Endothelial cell of umbilical vein (primary cell): ENCODE measurements around the gene CACNA2D3. TPM values are rescaled to one million over a fixed set of nuclear protein-coding genes. Genes with fewer than 3 reads are reported as not detected.

Source experiments
- BruUV-seq: library from RNA; stranded (reverse); fragments of 400-500 nt; replicated peaks from 2 replicates; lab custom pipeline; 2021; lab: Mats Ljungman, UMichigan
- CTCF ChIA-PET: fragments of 300-600, 350-600 bp; sonication (Branson Sonifier 250); formaldehyde crosslinking; loops from one replicate; lab custom pipeline; 2021; ENCODE audit warnings: antibody characterized with exemption, inconsistent platforms; lab: Charles Lee
- POLR2A ChIA-PET: fragments of 300-600, 350-600 bp; sonication (Branson Sonifier 250); formaldehyde crosslinking; loops from one replicate; lab custom pipeline; 2021; ENCODE audit warnings: antibody characterized with exemption, inconsistent platforms; lab: Charles Lee
- DNase-seq: peaks from one replicate; pipeline ENCODE4 v3.0.0-alpha.2; 2011; ENCODE audit warnings: low read depth, low spot score
- FAIRE-seq: peaks from 2 replicates; lab custom pipeline; 2011; peaks lifted over from hg19 to GRCh38; lab: Jason Lieb, UNC
- H2AFZ ChIP-seq: 2 replicates; pipeline ENCODE4 v1.6.0; 2012; ENCODE audit warnings: low read depth, low read length, control low read depth, inconsistent platforms
- H3K27ac ChIP-seq: 2 replicates; pipeline ENCODE4 v1.5.1; 2011; ENCODE audit warnings: low read depth, mild to moderate bottlenecking, control low read depth, low read length, moderate library complexity; ENCODE audit not compliant: insufficient read depth
- H3K27me3 ChIP-seq, 2 experiments: 2 replicates each; pipeline versions ENCODE4 v1.6.0 to v1.6.1; 2011; ENCODE audit warnings: low read length in 2 of 2, mixed read lengths in 1 of 2; ENCODE audit not compliant: control insufficient read depth in 2 of 2, insufficient read depth in 2 of 2
- H3K36me3 ChIP-seq, 2 experiments: 2 replicates in 1 of 2; 3 replicates in 1 of 2; pipeline ENCODE4 v1.5.1; 2011; ENCODE audit warnings: low read length in 2 of 2, mild to moderate bottlenecking in 1 of 2, moderate library complexity in 1 of 2; ENCODE audit not compliant: control insufficient read depth in 2 of 2, insufficient read depth in 2 of 2; ENCODE audit errors: extremely low read depth in 1 of 2
- H3K4me1 ChIP-seq: 3 replicates; pipeline ENCODE4 v1.5.1; 2011; ENCODE audit warnings: mild to moderate bottlenecking, low read length; ENCODE audit not compliant: control insufficient read depth, insufficient read depth; ENCODE audit errors: extremely low read depth
- H3K4me2 ChIP-seq: 2 replicates; pipeline ENCODE4 v1.6.1; 2011; ENCODE audit warnings: low read length, control low read depth, mixed read lengths; ENCODE audit not compliant: insufficient read depth
- H3K4me3 ChIP-seq, 3 experiments: fragments of 200-600 bp in 1 of 3; sonication (generic), shearing (Covaris generic) in 1 of 3; replicated peaks in 1 of 3; 2 replicates each; pipeline ENCODE4 v1.5.1; 2011 to 2016; ENCODE audit warnings: control low read depth in 3 of 3, low read length in 3 of 3, mild to moderate bottlenecking in 2 of 3, inconsistent platforms in 1 of 3, low read depth in 1 of 3, moderate library complexity in 1 of 3; ENCODE audit not compliant: insufficient read depth in 1 of 3
- H3K79me2 ChIP-seq: 2 replicates; pipeline ENCODE4 v1.6.0; 2012; ENCODE audit warnings: low read length, inconsistent platforms; ENCODE audit not compliant: control insufficient read depth, insufficient read depth
- H3K9ac ChIP-seq: replicated peaks from 2 replicates; pipeline ENCODE3; 2011; ENCODE audit warnings: low read length, control low read depth; ENCODE audit not compliant: insufficient read depth; ENCODE audit errors: extremely low read depth
- H3K9me1 ChIP-seq: replicated peaks from 3 replicates; pipeline ENCODE4 v1.6.0; 2011; ENCODE audit warnings: mild to moderate bottlenecking, low read length; ENCODE audit not compliant: control insufficient read depth, insufficient read depth; ENCODE audit errors: extremely low read depth
- H3K9me3 ChIP-seq: replicated peaks from 2 replicates; pipeline ENCODE4 v1.5.1; 2012; ENCODE audit warnings: low read length, inconsistent platforms; ENCODE audit not compliant: control insufficient read depth, insufficient read depth
- H4K20me1 ChIP-seq: replicated peaks from 2 replicates; pipeline ENCODE3; 2011; ENCODE audit warnings: mild to moderate bottlenecking, low read length; ENCODE audit not compliant: control insufficient read depth, insufficient read depth; ENCODE audit errors: extremely low read depth
- CTCF ChIP-seq, 2 donors: IDR thresholded peaks; 1 replicate in 1 of 2; 2 replicates in 1 of 2; pipeline ENCODE4 v1.5.1; 2011; ENCODE audit warnings: low read length in 2 of 2, mild to moderate bottlenecking in 2 of 2, moderate library complexity in 2 of 2, control low read depth in 1 of 2, inconsistent platforms in 1 of 2, low read depth in 1 of 2; ENCODE audit not compliant: insufficient read depth in 1 of 2; ENCODE audit errors: extremely low read depth in 1 of 2
- EZH2 ChIP-seq: IDR thresholded peaks from 2 replicates; pipeline ENCODE4 v1.6.1; 2012; ENCODE audit warnings: borderline replicate concordance, low read depth, mild to moderate bottlenecking, moderate library complexity, low read length, inconsistent platforms; ENCODE audit not compliant: severe bottlenecking
- FOS ChIP-seq: IDR thresholded peaks from 2 replicates; pipeline ENCODE4 v1.6.1; 2011; ENCODE audit warnings: mild to moderate bottlenecking, low read length, moderate library complexity, borderline replicate concordance; ENCODE audit not compliant: insufficient read depth
- GATA2 ChIP-seq: IDR thresholded peaks from 2 replicates; pipeline ENCODE4 v1.7.0; 2011; ENCODE audit warnings: low read depth, mild to moderate bottlenecking, moderate library complexity, mixed read lengths, low read length; ENCODE audit not compliant: insufficient read length, insufficient read depth
- JUN ChIP-seq: IDR thresholded peaks from 2 replicates; pipeline ENCODE4 v1.6.1; 2011; ENCODE audit warnings: borderline replicate concordance, low read depth; ENCODE audit not compliant: insufficient read length, insufficient read depth
- MAX ChIP-seq: IDR thresholded peaks from 2 replicates; pipeline ENCODE4 v1.6.1; 2011; ENCODE audit not compliant: insufficient read depth, insufficient read length
- MYC ChIP-seq: IDR thresholded peaks from one replicate; pipeline ENCODE4 v1.6.1; 2011; ENCODE audit warnings: mild to moderate bottlenecking, low read depth, low read length
- POLR2A ChIP-seq: IDR thresholded peaks from 2 replicates; pipeline ENCODE4 v1.6.1; 2012; ENCODE audit warnings: low read depth, mild to moderate bottlenecking, control low read depth, low read length
- POLR2AphosphoS5 ChIP-seq: IDR thresholded peaks from 2 replicates; pipeline ENCODE4 v1.6.1; 2012; ENCODE audit warnings: low read depth, mild to moderate bottlenecking, control low read depth, low read length, moderate library complexity; ENCODE audit not compliant: insufficient read depth
- dilution Hi-C: fragments of 300-500 bp; cut with MboI; formaldehyde crosslinking; loops from one replicate; pipeline ENCODE4 v1.15.0; 2019; ENCODE audit warnings: low sequenced_read_pairs; ENCODE audit not compliant: extremely low pct_ligation_motif_present
- intact Hi-C: fragments of 100-400 bp; cut with micrococcal nuclease; formaldehyde crosslinking; loops from one replicate; pipeline ENCODE4 v1.10.0; 2022
- polyA plus RNA-seq, 4 experiments: library from polyadenylated mRNA; depleted of rRNA in 3 of 4; stranded (reverse) in 3 of 4; unstranded in 1 of 4; fragments of >200 nt; gene quantifications; 2 replicates each; pipeline versions ENCODE4 v1.2.1 to v1.2.3, GENCODE V29; 2011 to 2012; ENCODE audit warnings: missing spikeins in 1 of 4
- total RNA-seq: library from RNA; stranded (reverse); gene quantifications from 2 replicates; pipeline ENCODE4 v1.2.3, GENCODE V29; 2021

Gene CACNA2D3
- total and polyA plus RNA-seq, 2 donors (not counting 3 experiments of a cell fraction or from before 2014, with no cell fraction given): not detected

- TF ChIP-seq FOS (no peak), EZH2 (no peak), CTCF (IDR thresholded peaks at IDR 0.05; ENCODE audit: extremely low read depth in 1 of 2, insufficient read depth in 1 of 2, low read depth in 1 of 2, low read length in 2 of 2) (no peak), GATA2 (no peak), POLR2A (no peak), MYC (no peak), JUN (no peak), MAX (no peak), POLR2AphosphoS5 (no peak)
- no peaks in the 10 kb centered on the region for H3K79me2 ChIP-seq
- H3K36me3 ChIP-seq: no peaks in the 10 kb centered on the region
- FAIRE-seq (no peak), DNase-seq (no peak)
- no peaks in the 10 kb centered on the region for H4K20me1 ChIP-seq
- BruUV-seq: no TSS peak
- ChIA-PET POLR2A (no interaction called here), CTCF (no interaction called here)
- intact Hi-C loops (no loop called here), dilution Hi-C loops (no loop called here)
- H3K9me1 ChIP-seq: no peaks in the 10 kb centered on the region
- no peak overlapping the region for H3K27ac ChIP-seq
- no peaks in the 10 kb centered on the region for H3K4me1 ChIP-seq
- no peaks in the 10 kb centered on the region for H3K27me3 ChIP-seq
- H3K4me3 ChIP-seq: no peak overlapping the region
- peaks cover 13% of the 10 kb centered on the region for H3K9me3 ChIP-seq
- no peak overlapping the region for H3K4me2 ChIP-seq
- H3K9ac ChIP-seq: no peak overlapping the region
- no peak overlapping the region for H2AFZ ChIP-seq
These were observed 45.6 kb downstream of the CACNA2D3 start for GRCh38 chr3:54167999-54168398.
